Measurements from ENCODE around the gene MYCBPAP. TPM values are rescaled to one million over a fixed set of nuclear protein-coding genes. Genes with fewer than 3 reads are reported as not detected.

MYCBPAP gene
- total and polyA plus RNA-seq, 5 donors from 2014 or later = 0.50 to 5.7 (median 1.0) TPM

DNA sequence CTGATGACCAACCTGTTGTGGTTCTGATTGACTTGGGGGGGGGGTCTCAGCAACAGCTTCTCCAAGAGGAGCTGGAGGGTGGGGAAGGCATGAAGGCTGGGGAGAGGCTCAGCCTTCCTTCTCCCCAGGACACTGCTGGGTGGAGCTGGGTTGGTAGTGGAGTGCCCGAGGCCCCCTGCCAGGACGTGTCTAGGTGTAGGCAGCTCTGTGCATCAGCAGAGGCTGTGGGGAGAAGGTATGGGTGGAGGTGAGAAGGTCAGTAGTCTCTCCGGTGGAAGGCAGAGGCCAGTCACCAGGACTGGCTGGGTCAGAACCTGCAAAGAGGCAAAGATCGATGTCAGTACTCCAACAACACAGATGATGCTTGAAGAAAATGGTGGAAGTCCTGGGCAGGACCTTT lies 43.5 kb upstream of the MYCBPAP start:
- no peaks in the 10 kb centered on the region for H3K9me3 ChIP-seq (ENCODE audit: control insufficient read depth in 2 of 2, low read length in 2 of 2)
- peaks cover 0 to 2% (median 0%) of the 10 kb centered on the region in 7 donors for H3K9me3 Mint-ChIP-seq
- ATAC-seq (ENCODE audit: low read depth in 2 of 2) (no peak), DNase-seq (no peak)
- peaks cover 12% of the 10 kb centered on the region for H3K27me3 Mint-ChIP-seq
- H3K36me3 Mint-ChIP-seq = peaks cover 5% of the 10 kb centered on the region
- peaks cover 0 to 16% (median 2%) of the 10 kb centered on the region in 4 donors for H3K4me1 Mint-ChIP-seq
- no peaks in the 10 kb centered on the region for H3K36me3 ChIP-seq (ENCODE audit: control insufficient read depth, insufficient read depth, low read length)
- H3K4me3 Mint-ChIP-seq = no peak overlapping the region
- H3K27ac Mint-ChIP-seq = peak overlapping the region in 1 of 3 donors; percentile 69
- H3K4me3 ChIP-seq (ENCODE audit: low read depth, low read length) = no peak overlapping the region
- H3K27me3 ChIP-seq (ENCODE audit: control insufficient read depth, insufficient read depth, low read length) = no peaks in the 10 kb centered on the region
- no peak overlapping the region for H3K27ac ChIP-seq (ENCODE audit: insufficient read depth, low read length, poor library complexity, severe bottlenecking)
- H3K4me1 ChIP-seq (ENCODE audit: control insufficient read depth, insufficient read depth, low read length, poor library complexity, severe bottlenecking) = peaks cover 14% of the 10 kb centered on the region

GRCh38 chr17:50465171-50465570 lies 43.1 kb upstream of the MYCBPAP start:
- Histone ChIP-seq H3K9me3 (ENCODE audit: control insufficient read depth in 2 of 2, low read length in 2 of 2) (no peaks in the 10 kb centered on the region), H3K4me1 (ENCODE audit: control insufficient read depth, insufficient read depth, low read length, poor library complexity, severe bottlenecking) (peaks cover 14% of the 10 kb centered on the region), H3K4me3 (ENCODE audit: low read depth, low read length) (no peak overlapping the region), H3K36me3 (ENCODE audit: control insufficient read depth, insufficient read depth, low read length) (no peaks in the 10 kb centered on the region), H3K27ac (ENCODE audit: insufficient read depth, low read length, poor library complexity, severe bottlenecking) (no peak overlapping the region), H3K27me3 (ENCODE audit: control insufficient read depth, insufficient read depth, low read length) (no peaks in the 10 kb centered on the region)
- Mint-ChIP-seq H3K4me1 (peaks cover 0 to 19% (median 2%) of the 10 kb centered on the region in 4 donors), H3K4me3 (no peak overlapping the region), H3K9me3 (peaks cover 0 to 2% (median 0%) of the 10 kb centered on the region in 7 donors), H3K36me3 (peaks cover 5% of the 10 kb centered on the region), H3K27ac (peak overlapping the region in 1 of 3 donors; percentile 69), H3K27me3 (peaks cover 12% of the 10 kb centered on the region)
- DNase-seq (no peak), ATAC-seq (ENCODE audit: low read depth in 2 of 2) (no peak)

DNA sequence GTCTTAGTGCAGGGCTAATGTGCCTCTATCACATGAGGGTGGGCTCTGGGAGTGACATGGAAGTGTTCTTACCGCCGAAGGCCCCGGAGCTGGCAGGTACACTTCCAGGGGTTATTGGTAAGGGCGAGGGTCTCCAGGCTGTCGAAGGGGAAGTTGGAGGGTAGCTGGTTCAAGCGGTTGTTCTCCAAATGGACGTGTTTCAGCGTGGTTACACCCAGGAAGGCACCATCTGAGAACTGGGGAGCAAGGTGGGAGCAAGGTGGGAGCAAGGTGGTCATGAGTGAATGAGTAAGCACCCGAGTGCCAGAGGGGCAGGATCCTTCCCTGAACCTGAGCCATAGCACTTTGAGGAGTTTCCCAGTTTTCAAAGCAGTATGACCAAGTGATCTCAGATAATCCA lies 42.6 kb upstream of the MYCBPAP start:
- ATAC-seq (ENCODE audit: low read depth in 2 of 2) = no peak
- H3K9me3 Mint-ChIP-seq = peaks cover 0 to 2% (median 0%) of the 10 kb centered on the region in 7 donors
- no peaks in the 10 kb centered on the region for H3K36me3 ChIP-seq (ENCODE audit: control insufficient read depth, insufficient read depth, low read length)
- H3K27ac ChIP-seq (ENCODE audit: insufficient read depth, low read length, poor library complexity, severe bottlenecking) = no peak overlapping the region
- no peak overlapping the region for H3K27ac Mint-ChIP-seq
- H3K4me3 Mint-ChIP-seq = no peak overlapping the region
- peaks cover 0 to 22% (median 2%) of the 10 kb centered on the region in 4 donors for H3K4me1 Mint-ChIP-seq
- H3K9me3 ChIP-seq (ENCODE audit: control insufficient read depth in 2 of 2, low read length in 2 of 2) = no peaks in the 10 kb centered on the region
- H3K27me3 Mint-ChIP-seq = peaks cover 12% of the 10 kb centered on the region
- DNase-seq = no peak
- peaks cover 14% of the 10 kb centered on the region for H3K4me1 ChIP-seq (ENCODE audit: control insufficient read depth, insufficient read depth, low read length, poor library complexity, severe bottlenecking)
- peaks cover 5% of the 10 kb centered on the region for H3K36me3 Mint-ChIP-seq
- H3K4me3 ChIP-seq (ENCODE audit: low read depth, low read length) = no peak overlapping the region
- H3K27me3 ChIP-seq (ENCODE audit: control insufficient read depth, insufficient read depth, low read length) = no peaks in the 10 kb centered on the region

- H3K36me3 Mint-ChIP-seq = peaks cover 8% of the 10 kb centered on the region
- no peak overlapping the region for H3K4me3 Mint-ChIP-seq
- Histone ChIP-seq H3K27me3 (ENCODE audit: control insufficient read depth, insufficient read depth, low read length) (no peaks in the 10 kb centered on the region), H3K4me3 (ENCODE audit: low read depth, low read length) (no peak overlapping the region), H3K9me3 (ENCODE audit: control insufficient read depth in 2 of 2, low read length in 2 of 2) (no peaks in the 10 kb centered on the region), H3K4me1 (ENCODE audit: control insufficient read depth, insufficient read depth, low read length, poor library complexity, severe bottlenecking) (peaks cover 14% of the 10 kb centered on the region), H3K27ac (ENCODE audit: insufficient read depth, low read length, poor library complexity, severe bottlenecking) (no peak overlapping the region), H3K36me3 (ENCODE audit: control insufficient read depth, insufficient read depth, low read length) (no peaks in the 10 kb centered on the region)
- no peak overlapping the region for H3K27ac Mint-ChIP-seq
- ATAC-seq (ENCODE audit: low read depth in 2 of 2) (no peak), DNase-seq (no peak)
- H3K9me3 Mint-ChIP-seq = peaks cover 0 to 2% (median 0%) of the 10 kb centered on the region in 7 donors
- H3K4me1 Mint-ChIP-seq = peaks cover 0 to 22% (median 2%) of the 10 kb centered on the region in 4 donors
- H3K27me3 Mint-ChIP-seq = peaks cover 12% of the 10 kb centered on the region
Measured at GRCh38 chr17:50466371-50467113, 41.7 kb upstream of the MYCBPAP start.

DNA sequence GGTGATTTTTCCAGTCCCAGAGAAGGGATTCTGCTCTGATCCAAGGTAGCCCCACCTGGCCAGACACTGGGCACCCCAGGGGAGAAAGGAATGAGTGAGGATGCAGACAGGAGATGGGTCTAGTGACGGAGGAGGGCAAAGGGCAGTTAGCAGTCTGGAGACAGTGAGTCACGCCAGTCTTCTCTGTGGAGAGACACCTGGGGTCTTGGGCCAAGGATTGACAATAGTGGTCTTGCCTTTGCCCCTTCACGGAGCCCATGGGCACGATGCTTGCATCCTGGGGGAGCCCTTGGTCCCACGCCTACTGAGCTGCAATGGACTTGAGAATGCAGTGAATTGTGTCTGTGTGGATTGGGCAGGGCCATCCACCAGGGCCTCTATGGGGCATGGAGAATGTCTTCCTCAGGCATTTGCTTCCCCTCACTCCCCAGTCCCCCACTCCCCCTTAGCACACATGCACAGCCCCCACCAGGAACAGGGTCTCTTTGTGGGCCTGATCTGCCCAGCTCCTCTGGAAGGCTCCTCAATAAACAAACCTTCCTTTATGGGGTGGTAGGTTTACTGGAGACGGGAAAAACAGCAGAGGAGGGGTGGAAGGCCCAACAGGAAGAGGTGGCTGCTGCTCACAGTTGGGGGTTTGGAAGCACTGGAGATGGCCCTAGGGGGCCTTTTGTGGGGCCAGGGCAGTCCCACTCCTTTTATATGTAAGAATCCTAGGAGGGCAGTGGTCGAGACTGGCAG lies 41.0 kb upstream of the MYCBPAP start:
- no peaks in the 10 kb centered on the region for H3K36me3 ChIP-seq (ENCODE audit: control insufficient read depth, insufficient read depth, low read length)
- peaks cover 0 to 22% (median 2%) of the 10 kb centered on the region in 4 donors for H3K4me1 Mint-ChIP-seq
- H3K9me3 Mint-ChIP-seq = peaks cover 0 to 3% (median 0%) of the 10 kb centered on the region in 7 donors
- ATAC-seq (ENCODE audit: low read depth in 2 of 2) (no peak), DNase-seq (no peak)
- peaks cover 8% of the 10 kb centered on the region for H3K36me3 Mint-ChIP-seq
- peak overlapping the region in 1 of 4 donors; percentile 52 for H3K4me3 Mint-ChIP-seq
- H3K4me3 ChIP-seq (ENCODE audit: low read depth, low read length) = no peak overlapping the region
- H3K27ac ChIP-seq (ENCODE audit: insufficient read depth, low read length, poor library complexity, severe bottlenecking) = no peak overlapping the region
- no peak overlapping the region for H3K27ac Mint-ChIP-seq
- peaks cover 14% of the 10 kb centered on the region for H3K4me1 ChIP-seq (ENCODE audit: control insufficient read depth, insufficient read depth, low read length, poor library complexity, severe bottlenecking)
- no peaks in the 10 kb centered on the region for H3K27me3 ChIP-seq (ENCODE audit: control insufficient read depth, insufficient read depth, low read length)
- H3K27me3 Mint-ChIP-seq = peaks cover 12% of the 10 kb centered on the region
- no peaks in the 10 kb centered on the region for H3K9me3 ChIP-seq (ENCODE audit: control insufficient read depth in 2 of 2, low read length in 2 of 2)

GRCh38 chr17:50467855-50468303 lies 40.4 kb upstream of the MYCBPAP start:
- Histone ChIP-seq H3K36me3 (ENCODE audit: control insufficient read depth, insufficient read depth, low read length) (no peaks in the 10 kb centered on the region), H3K4me1 (ENCODE audit: control insufficient read depth, insufficient read depth, low read length, poor library complexity, severe bottlenecking) (peaks cover 14% of the 10 kb centered on the region), H3K9me3 (ENCODE audit: control insufficient read depth in 2 of 2, low read length in 2 of 2) (no peaks in the 10 kb centered on the region), H3K27ac (ENCODE audit: insufficient read depth, low read length, poor library complexity, severe bottlenecking) (no peak overlapping the region), H3K4me3 (ENCODE audit: low read depth, low read length) (no peak overlapping the region), H3K27me3 (ENCODE audit: control insufficient read depth, insufficient read depth, low read length) (no peaks in the 10 kb centered on the region)
- peaks cover 12% of the 10 kb centered on the region for H3K27me3 Mint-ChIP-seq
- H3K4me3 Mint-ChIP-seq = peak overlapping the region in 1 of 4 donors; percentile 67
- peaks cover 0 to 22% (median 2%) of the 10 kb centered on the region in 4 donors for H3K4me1 Mint-ChIP-seq
- H3K9me3 Mint-ChIP-seq = peaks cover 0 to 4% (median 0%) of the 10 kb centered on the region in 7 donors
- no peak overlapping the region for H3K27ac Mint-ChIP-seq
- no peak for ATAC-seq (ENCODE audit: low read depth in 2 of 2)
- peaks cover 11% of the 10 kb centered on the region for H3K36me3 Mint-ChIP-seq
- no peak for DNase-seq

DNA sequence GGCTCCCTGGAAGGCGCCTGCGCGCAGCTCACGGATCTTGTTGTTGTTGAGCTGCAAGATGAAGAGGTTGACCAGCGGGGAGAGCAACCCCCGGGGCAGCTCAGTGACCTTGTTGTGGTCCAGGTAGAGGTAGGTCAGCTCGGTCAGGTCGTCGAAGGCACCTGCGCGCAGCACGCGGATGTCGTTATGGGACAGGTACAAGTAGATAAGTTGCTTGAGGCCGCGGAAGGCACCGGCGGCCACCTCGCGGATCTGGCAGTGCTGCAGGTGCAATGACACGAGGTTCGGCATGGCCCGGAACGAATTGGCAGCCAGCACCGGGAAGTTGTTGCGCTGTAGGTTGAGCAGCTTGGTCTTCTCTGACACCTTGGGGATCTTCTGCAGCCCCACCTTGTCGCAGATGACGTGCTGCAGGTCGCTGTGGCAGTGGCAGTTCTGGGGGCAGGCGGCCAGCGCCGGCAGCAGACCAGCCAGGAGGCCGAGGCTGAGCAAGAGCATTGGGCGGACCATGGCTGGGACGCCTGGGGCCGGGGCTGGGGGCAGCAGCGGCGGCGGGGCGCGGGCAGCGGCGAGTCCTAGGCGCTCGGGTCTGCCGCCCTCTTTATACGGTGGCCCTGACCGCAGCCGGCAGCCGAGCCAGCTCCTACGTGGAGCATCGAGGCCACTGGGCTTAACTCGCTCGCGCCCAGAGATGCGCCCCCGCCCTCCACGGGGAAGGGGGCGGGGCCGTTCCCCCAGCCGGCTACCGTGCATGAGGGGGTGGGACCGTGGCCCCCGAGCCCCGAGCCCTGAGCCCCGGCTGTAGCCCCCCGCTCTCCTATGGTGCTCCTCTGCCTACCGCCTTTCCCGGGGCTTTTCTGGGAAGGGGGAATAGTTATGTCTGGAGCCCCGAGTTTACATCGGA lies 39.7 kb upstream of the MYCBPAP start, which contains the start of gene CHAD:
Gene CHAD, minus strand, starts transcription at position 577 of the 904 bp plus-strand sequence. Its CDS starts 67 bp downstream, at position 510.
- H3K4me3 Mint-ChIP-seq = peak within 1 kb of the TSS in 3 of 4 donors; percentile 11 to 67 (median 21)
- H3K9me3 ChIP-seq (ENCODE audit: control insufficient read depth in 2 of 2, low read length in 2 of 2) = no peaks in the 10 kb centered on the region
- H3K27ac Mint-ChIP-seq = peak within 1 kb of the TSS in 1 of 3 donors; percentile 56
- H3K27ac ChIP-seq (ENCODE audit: insufficient read depth, low read length, poor library complexity, severe bottlenecking) = no peak within 1 kb of the TSS
- H3K4me1 Mint-ChIP-seq = peaks cover 0 to 22% (median 2%) of the 10 kb centered on the region in 4 donors
- no peaks in the 10 kb centered on the region for H3K27me3 ChIP-seq (ENCODE audit: control insufficient read depth, insufficient read depth, low read length)
- H3K36me3 ChIP-seq (ENCODE audit: control insufficient read depth, insufficient read depth, low read length) = no peaks in the 10 kb centered on the region
- DNase-seq (no peak), ATAC-seq (ENCODE audit: low read depth in 2 of 2) (no peak)
- H3K27me3 Mint-ChIP-seq = peaks cover 12% of the 10 kb centered on the region
- H3K4me3 ChIP-seq (ENCODE audit: low read depth, low read length) = no peak within 1 kb of the TSS
- peaks cover 14% of the 10 kb centered on the region for H3K4me1 ChIP-seq (ENCODE audit: control insufficient read depth, insufficient read depth, low read length, poor library complexity, severe bottlenecking)
- peaks cover 0 to 4% (median 0%) of the 10 kb centered on the region in 7 donors for H3K9me3 Mint-ChIP-seq
- peaks cover 16% of the 10 kb centered on the region for H3K36me3 Mint-ChIP-seq

Measured in CD4-positive, CD25-positive, alpha-beta regulatory T cell (primary cell).